SK-N-SH (cell line): Measurements from ENCODE around the gene ST3GAL2.

ENCODE experiments used
- CTCF ChIP-seq: fragments of 200-600 bp; sonication (generic); IDR thresholded peaks from 2 replicates; pipeline ENCODE4 v1.6.1; 2017; ENCODE audit warnings: antibody characterized with exemption, mild to moderate bottlenecking, moderate library complexity
- EP300 ChIP-seq, 2 experiments: IDR thresholded peaks; 2 replicates each; pipeline versions ENCODE4 v1.4.0 to v1.6.1; 2012; ENCODE audit warnings: borderline replicate concordance in 1 of 2, low read depth in 1 of 2, low read length in 1 of 2
- RFX5 ChIP-seq: IDR thresholded peaks from 2 replicates; pipeline ENCODE4 v1.6.1; 2012; ENCODE audit warnings: mild to moderate bottlenecking, improper control_type of control experiment, low read length
- TF ChIP-seq, protein P1 (sequence below): IDR thresholded peaks from 2 replicates; pipeline ENCODE4 v1.4.0; 2012; ENCODE audit warnings: low read depth, borderline replicate concordance

DNA sequence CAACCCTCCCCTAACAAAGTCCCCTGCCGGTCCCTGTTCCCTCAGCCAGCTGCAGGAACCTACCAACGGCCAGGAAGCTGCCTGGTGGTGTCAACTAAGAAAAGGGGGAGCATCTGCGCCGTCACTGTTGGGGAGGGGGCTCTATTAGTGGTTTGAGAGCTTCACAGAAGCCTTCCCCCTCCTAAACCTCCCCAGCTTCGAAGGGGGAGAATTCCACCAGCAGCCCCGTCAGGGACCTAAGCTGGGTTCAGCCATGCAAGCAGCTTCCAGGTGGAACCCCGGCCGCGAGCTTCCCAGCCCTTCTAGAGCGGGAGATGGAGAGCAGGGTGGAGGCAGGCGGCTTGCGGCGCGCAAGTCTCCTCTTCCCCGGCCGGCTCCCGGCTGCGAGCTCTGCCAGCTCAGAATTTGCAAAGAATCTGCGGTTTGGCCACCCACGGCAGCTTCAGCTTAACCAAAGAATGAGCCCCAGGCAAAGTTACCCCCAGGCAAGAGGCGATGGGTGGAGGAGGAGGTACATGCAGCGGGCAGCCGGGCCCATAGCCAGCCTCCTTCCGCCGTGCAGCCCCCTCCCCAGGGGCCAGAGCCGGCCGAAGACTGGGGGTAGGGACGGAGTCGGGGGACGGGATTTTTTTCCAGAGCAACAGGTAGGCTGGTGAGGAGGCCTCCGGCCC lies 58.5 kb downstream of the ST3GAL2 start:
- TF ChIP-seq, protein P1, sequence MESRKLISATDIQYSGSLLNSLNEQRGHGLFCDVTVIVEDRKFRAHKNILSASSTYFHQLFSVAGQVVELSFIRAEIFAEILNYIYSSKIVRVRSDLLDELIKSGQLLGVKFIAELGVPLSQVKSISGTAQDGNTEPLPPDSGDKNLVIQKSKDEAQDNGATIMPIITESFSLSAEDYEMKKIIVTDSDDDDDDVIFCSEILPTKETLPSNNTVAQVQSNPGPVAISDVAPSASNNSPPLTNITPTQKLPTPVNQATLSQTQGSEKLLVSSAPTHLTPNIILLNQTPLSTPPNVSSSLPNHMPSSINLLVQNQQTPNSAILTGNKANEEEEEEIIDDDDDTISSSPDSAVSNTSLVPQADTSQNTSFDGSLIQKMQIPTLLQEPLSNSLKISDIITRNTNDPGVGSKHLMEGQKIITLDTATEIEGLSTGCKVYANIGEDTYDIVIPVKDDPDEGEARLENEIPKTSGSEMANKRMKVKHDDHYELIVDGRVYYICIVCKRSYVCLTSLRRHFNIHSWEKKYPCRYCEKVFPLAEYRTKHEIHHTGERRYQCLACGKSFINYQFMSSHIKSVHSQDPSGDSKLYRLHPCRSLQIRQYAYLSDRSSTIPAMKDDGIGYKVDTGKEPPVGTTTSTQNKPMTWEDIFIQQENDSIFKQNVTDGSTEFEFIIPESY = no peak
- no peak for TF ChIP-seq CTCF
- no peak for TF ChIP-seq EP300 (IDR thresholded peaks at IDR 0.05; ENCODE audit: borderline replicate concordance in 1 of 2, low read depth in 1 of 2, low read length in 1 of 2)
- no peak for TF ChIP-seq RFX5
